ENCODE measurements around the gene ARHGDIB. TPM values are rescaled to one million over a fixed set of nuclear protein-coding genes. Genes with fewer than 3 reads are reported as not detected.

Gene ARHGDIB
- total RNA-seq, 1 experiment from 2014 or later: 7.7 TPM

- no peak for TF ChIP-seq CTCF (IDR thresholded peaks at IDR 0.05; ENCODE audit: unreplicated experiment)
- no peak for DNase-seq (ENCODE audit: unreplicated experiment)
- H3K27ac Mint-ChIP-seq (ENCODE audit: low read depth, unreplicated experiment): no peak overlapping the region
- no peaks in the 10 kb centered on the region for H3K4me1 Mint-ChIP-seq (ENCODE audit: insufficient read depth, unreplicated experiment)
- intact Hi-C loops (cut with micrococcal nuclease): no loop called here
- no peak overlapping the region for H3K4me3 Mint-ChIP-seq (ENCODE audit: unreplicated experiment)
- ChIA-PET CTCF (no interaction called here), POLR2A (interaction anchor here (0.8 kb wide), 1 partner anchor 16 kb away, joined by 4 read pairs; no protein-coding TSS in a partner anchor)
- no TSS peak for BruUV-seq (replicated peaks)
- no peaks in the 10 kb centered on the region for H3K27me3 Mint-ChIP-seq (ENCODE audit: insufficient read depth, unreplicated experiment)
- no peaks in the 10 kb centered on the region for H3K9me3 Mint-ChIP-seq (ENCODE audit: unreplicated experiment)
- H3K36me3 Mint-ChIP-seq (ENCODE audit: insufficient read depth, unreplicated experiment): no peaks in the 10 kb centered on the region
Observed at GRCh38 chr12:14928931-14929330, 32.5 kb downstream of the ARHGDIB start.

DNA sequence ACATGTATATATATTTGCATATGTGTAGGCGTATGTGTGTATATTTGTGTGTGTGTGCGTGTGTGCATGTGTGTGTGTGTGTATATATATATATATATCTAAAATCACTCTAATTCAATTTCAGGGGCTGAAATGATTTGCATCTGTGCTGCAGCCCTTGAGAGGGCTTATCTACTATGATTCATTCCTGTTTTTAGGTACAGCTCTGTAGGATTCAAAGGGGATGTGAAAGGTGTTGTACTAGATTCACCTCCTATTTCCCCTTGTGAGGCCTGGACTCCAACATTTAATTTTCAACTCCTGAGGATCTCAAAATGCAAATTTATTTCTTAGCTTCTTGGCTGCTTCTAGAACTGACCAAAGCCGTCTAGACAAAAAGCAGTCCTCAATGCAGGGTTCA is 34.1 kb downstream of the ARHGDIB start:
- TF ChIP-seq CTCF (IDR thresholded peaks at IDR 0.05; ENCODE audit: unreplicated experiment): no peak
- BruUV-seq (replicated peaks): no TSS peak
- no peaks in the 10 kb centered on the region for H3K36me3 Mint-ChIP-seq (ENCODE audit: insufficient read depth, unreplicated experiment)
- CTCF ChIA-PET: interaction anchor here (0.7 to 2.2 kb wide), 2 partner anchors 10 to 295 kb away, joined by 5 to 6 read pairs; no protein-coding TSS in a partner anchor
- no peak overlapping the region for H3K27ac Mint-ChIP-seq (ENCODE audit: low read depth, unreplicated experiment)
- H3K9me3 Mint-ChIP-seq (ENCODE audit: unreplicated experiment): no peaks in the 10 kb centered on the region
- H3K4me3 Mint-ChIP-seq (ENCODE audit: unreplicated experiment): no peak overlapping the region
- H3K4me1 Mint-ChIP-seq (ENCODE audit: insufficient read depth, unreplicated experiment): no peaks in the 10 kb centered on the region
- no peaks in the 10 kb centered on the region for H3K27me3 Mint-ChIP-seq (ENCODE audit: insufficient read depth, unreplicated experiment)
- POLR2A ChIA-PET: interaction anchor here (0.7 to 0.9 kb wide), 3 partner anchors 21 to 799 kb away, joined by 3 read pairs; no protein-coding TSS in a partner anchor
- no peak for DNase-seq (ENCODE audit: unreplicated experiment)
- intact Hi-C loops (cut with micrococcal nuclease): no loop called here

DNA sequence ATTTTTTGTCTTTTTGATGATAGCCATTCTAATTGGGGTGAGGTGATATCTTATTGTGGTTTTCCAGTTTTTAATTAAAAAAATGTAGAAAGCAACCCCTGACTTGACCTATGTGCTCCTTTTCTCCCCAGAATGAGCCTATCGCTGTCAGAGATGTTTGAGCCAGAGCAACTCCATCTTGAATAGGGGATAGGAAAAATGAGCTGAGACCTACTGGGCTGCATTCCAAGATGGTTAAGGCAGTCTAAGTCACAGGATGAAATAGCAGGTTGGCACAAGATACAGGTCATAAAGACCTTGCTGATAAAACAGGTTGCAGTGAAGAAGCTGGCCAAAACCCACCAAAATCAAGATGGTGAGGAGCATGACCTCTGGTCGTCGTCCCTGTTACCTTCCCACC is 36.9 kb downstream of the ARHGDIB start:
- no peak for DNase-seq (ENCODE audit: unreplicated experiment)
- TF ChIP-seq CTCF (IDR thresholded peaks at IDR 0.05; ENCODE audit: unreplicated experiment): no peak
- CTCF ChIA-PET: no interaction called here
- POLR2A ChIA-PET: no interaction called here
- no peaks in the 10 kb centered on the region for H3K4me1 Mint-ChIP-seq (ENCODE audit: insufficient read depth, unreplicated experiment)
- H3K36me3 Mint-ChIP-seq (ENCODE audit: insufficient read depth, unreplicated experiment): no peaks in the 10 kb centered on the region
- no peaks in the 10 kb centered on the region for H3K9me3 Mint-ChIP-seq (ENCODE audit: unreplicated experiment)
- no peaks in the 10 kb centered on the region for H3K27me3 Mint-ChIP-seq (ENCODE audit: insufficient read depth, unreplicated experiment)
- no peak overlapping the region for H3K4me3 Mint-ChIP-seq (ENCODE audit: unreplicated experiment)
- BruUV-seq (replicated peaks): no TSS peak
- intact Hi-C loops (cut with micrococcal nuclease): no loop called here
- no peak overlapping the region for H3K27ac Mint-ChIP-seq (ENCODE audit: low read depth, unreplicated experiment)

- Mint-ChIP-seq H3K4me3 (ENCODE audit: unreplicated experiment) (no peak overlapping the region), H3K27ac (ENCODE audit: low read depth, unreplicated experiment) (no peak overlapping the region), H3K9me3 (ENCODE audit: unreplicated experiment) (no peaks in the 10 kb centered on the region), H3K36me3 (ENCODE audit: insufficient read depth, unreplicated experiment) (no peaks in the 10 kb centered on the region), H3K4me1 (ENCODE audit: insufficient read depth, unreplicated experiment) (no peaks in the 10 kb centered on the region), H3K27me3 (ENCODE audit: insufficient read depth, unreplicated experiment) (no peaks in the 10 kb centered on the region)
- no TSS peak for BruUV-seq (replicated peaks)
- intact Hi-C loops (cut with micrococcal nuclease): no loop called here
- ChIA-PET POLR2A (no interaction called here), CTCF (interaction anchor here (0.7 kb wide), 1 partner anchor 24 kb away, joined by 3 read pairs; no protein-coding TSS in a partner anchor)
- no peak for TF ChIP-seq CTCF (IDR thresholded peaks at IDR 0.05; ENCODE audit: unreplicated experiment)
- DNase-seq (ENCODE audit: unreplicated experiment): no peak
Observed at GRCh38 chr12:14923944-14924343, 37.5 kb downstream of the ARHGDIB start.

All from MCF 10A (cell line).